HL-60 (cell line): ENCODE results near the gene NCKAP5L.

Source experiments
- DNase-seq, 2 experiments: peaks; one replicate each; pipeline ENCODE4 v3.0.0-alpha.2; 2010 to 2020; ENCODE audit warnings: low read depth in 1 of 2, low spot score in 1 of 2
- H3K27ac ChIP-seq: fragments of 250-450 bp; sonication (Bioruptor Pico); replicated peaks from 2 replicates; pipeline ENCODE4 v1.5.1; 2020; ENCODE audit warnings: mild to moderate bottlenecking, moderate library complexity
- H3K27me3 ChIP-seq: fragments of 250-450 bp; sonication (Bioruptor Pico); 2 replicates; pipeline ENCODE4 v1.5.1; 2021; ENCODE audit warnings: mild to moderate bottlenecking, moderate library complexity; ENCODE audit not compliant: insufficient read depth, poor library complexity, severe bottlenecking
- H3K4me3 ChIP-seq: replicated peaks from 2 replicates; pipeline ENCODE4 v1.5.1; 2011; ENCODE audit warnings: mild to moderate bottlenecking, control low read depth, low read length; ENCODE audit not compliant: insufficient read depth
- CTCF ChIP-seq: IDR thresholded peaks from one replicate; pipeline ENCODE4 v1.5.1; 2011; ENCODE audit warnings: low read length, control low read depth, inconsistent platforms; ENCODE audit not compliant: insufficient read depth
- GABPA ChIP-seq: IDR thresholded peaks from 2 replicates; pipeline ENCODE4 v1.6.1; 2012; ENCODE audit warnings: low read depth
- POLR2AphosphoS5 ChIP-seq: IDR thresholded peaks from 2 replicates; pipeline ENCODE4 v1.6.1; 2012; ENCODE audit warnings: low read depth
- REST ChIP-seq: IDR thresholded peaks from 2 replicates; pipeline ENCODE4 v1.6.1; 2012; ENCODE audit warnings: low read depth; ENCODE audit not compliant: insufficient replicate concordance
- SPI1 ChIP-seq: IDR thresholded peaks from 2 replicates; pipeline ENCODE4 v1.6.1; 2012; ENCODE audit warnings: low read depth, mild to moderate bottlenecking, borderline replicate concordance

The NCKAP5L gene

GRCh38 chr12:49806321-49806813 is 21.8 kb downstream of the NCKAP5L start:
- H3K27me3 ChIP-seq, result no peaks in the 10 kb centered on the region
- no peak for TF ChIP-seq REST
- TF ChIP-seq POLR2AphosphoS5, result no peak
- TF ChIP-seq GABPA, result no peak
- TF ChIP-seq CTCF, result no peak
- no peak for TF ChIP-seq SPI1
- DNase-seq, result no peak
- H3K27ac ChIP-seq, result no peak overlapping the region
- H3K4me3 ChIP-seq, result no peak overlapping the region

- Histone ChIP-seq H3K27me3 (no peaks in the 10 kb centered on the region), H3K4me3 (no peak overlapping the region), H3K27ac (no peak overlapping the region)
- TF ChIP-seq REST, result no peak
- no peak for TF ChIP-seq POLR2AphosphoS5
- no peak for TF ChIP-seq CTCF
- no peak for TF ChIP-seq SPI1
- no peak for TF ChIP-seq GABPA
- DNase-seq, result no peak
These were observed 22.8 kb downstream of the NCKAP5L start for GRCh38 chr12:49805409-49805808.

GRCh38 chr12:49804821-49805220 is 23.4 kb downstream of the NCKAP5L start:
- H3K27ac ChIP-seq, result no peak overlapping the region
- no peak for DNase-seq
- no peak for TF ChIP-seq POLR2AphosphoS5
- TF ChIP-seq REST, result no peak
- no peak for TF ChIP-seq GABPA
- no peak for TF ChIP-seq SPI1
- TF ChIP-seq CTCF, result no peak
- no peak overlapping the region for H3K4me3 ChIP-seq
- H3K27me3 ChIP-seq, result no peaks in the 10 kb centered on the region
